GM21576 (cell line): ENCODE data around the gene GPC4.
"Not testable (repeated sequence)": the region's sequence is repeated elsewhere in the genome, so short reads cannot be mapped to it uniquely, and the experiment has no call there.

Experiments used
- ATAC-seq: cut with Tn5 transposase; IDR thresholded peaks from one replicate; pipeline ENCODE4 v1.9.1; 2021; ENCODE audit warnings: mild to moderate bottlenecking, moderate library complexity; ENCODE audit not compliant: unreplicated experiment

Gene GPC4

DNA sequence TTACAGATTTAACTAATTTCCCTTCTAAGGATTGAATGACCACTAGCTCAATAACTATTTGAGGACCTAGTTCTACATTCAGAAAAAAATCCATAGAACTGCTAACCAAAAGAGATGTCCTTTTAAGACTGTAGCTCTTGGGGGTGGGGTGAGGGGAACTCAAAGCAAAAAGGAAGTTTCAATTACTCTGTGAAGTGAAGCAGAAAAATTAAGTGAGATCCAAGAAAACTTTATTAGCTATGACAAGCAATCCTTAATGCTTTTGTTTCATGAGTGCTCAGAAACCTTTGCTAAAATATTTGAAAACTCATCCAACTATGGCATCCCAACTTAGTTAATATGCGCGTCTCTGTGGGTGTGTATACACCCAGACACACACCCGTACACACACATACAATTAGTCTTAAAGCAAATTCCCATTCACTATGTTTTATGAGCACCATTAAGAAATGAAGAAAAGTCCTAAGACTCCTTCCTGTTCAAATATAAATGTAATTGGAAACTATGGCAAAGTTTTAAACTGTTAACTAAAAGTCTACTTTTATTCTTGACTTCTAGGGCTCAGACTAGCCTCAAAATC is 44.5 kb downstream of the GPC4 start:
- no peak for ATAC-seq

DNA sequence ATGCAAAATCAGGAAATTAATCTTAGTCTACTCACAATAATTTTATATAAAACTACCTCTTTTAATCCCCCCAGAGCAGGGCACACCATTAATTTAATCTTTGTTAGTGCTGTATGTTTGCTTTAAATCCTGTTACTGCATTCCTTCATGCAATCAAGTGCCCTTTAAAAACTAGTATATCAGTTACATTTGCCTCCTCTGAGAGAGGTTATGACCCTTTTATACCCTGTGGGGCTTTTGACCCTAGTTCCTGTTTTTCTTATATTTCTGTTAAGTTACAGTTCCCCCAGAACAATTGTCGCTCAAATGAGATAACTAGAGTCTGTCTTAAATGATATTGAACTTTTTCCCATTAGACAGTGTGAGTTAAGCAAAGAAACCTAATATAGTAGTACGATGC is 46.2 kb downstream of the GPC4 start:
- no peak for ATAC-seq

DNA sequence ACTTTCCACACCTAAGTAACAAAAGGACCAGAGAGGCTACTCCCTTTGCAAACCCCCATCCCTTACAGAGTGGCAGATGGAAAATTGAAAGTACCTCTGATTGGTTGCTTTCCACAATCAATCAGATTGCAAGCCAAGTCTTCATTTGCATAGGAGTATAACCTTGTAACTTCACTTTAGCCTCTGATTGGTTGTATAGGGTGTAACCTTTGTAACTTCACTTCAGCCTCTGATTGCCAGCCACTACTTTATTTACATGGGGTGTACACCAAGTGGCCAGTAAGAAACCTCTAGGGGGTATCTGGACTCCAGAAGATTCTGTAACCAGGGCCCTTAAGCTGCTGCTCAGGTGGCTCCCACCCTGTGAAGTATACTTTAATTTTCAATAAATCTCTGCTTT is 48.6 kb downstream of the GPC4 start:
- ATAC-seq = no peak

DNA sequence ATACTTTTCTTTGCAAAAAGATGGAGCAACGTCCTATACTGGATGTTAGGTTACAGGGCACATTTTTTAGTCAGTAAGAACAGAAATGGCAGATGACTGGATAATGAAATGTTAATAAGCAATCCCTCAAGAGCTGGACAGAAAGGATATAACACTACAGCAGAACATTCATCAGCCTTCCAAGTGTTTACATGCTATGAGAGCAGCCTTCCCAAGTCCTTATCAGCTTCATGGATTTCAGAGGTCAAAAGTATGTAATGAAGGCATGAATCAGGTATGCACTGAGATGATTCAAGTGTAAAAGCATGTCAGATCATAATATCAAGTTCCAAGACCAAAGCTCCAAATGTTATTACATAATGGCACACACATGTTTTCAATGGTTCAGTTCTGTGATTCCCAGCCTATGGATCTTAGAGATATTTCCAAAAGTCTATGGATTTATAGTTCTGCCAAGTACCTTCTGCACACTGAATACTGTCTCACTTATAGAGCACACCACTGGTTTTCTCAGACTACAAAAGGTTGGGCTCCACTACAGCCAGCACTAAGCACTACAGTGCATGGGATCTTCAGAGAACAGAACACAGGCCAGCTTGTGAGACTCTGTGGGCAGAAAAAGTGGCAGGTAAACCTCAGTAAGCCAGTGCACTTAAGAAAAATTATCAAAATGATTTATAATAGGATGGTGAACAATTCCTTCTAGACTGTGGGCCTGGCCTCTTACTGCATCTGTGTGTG is 49.2 kb downstream of the GPC4 start:
- no peak for ATAC-seq

DNA sequence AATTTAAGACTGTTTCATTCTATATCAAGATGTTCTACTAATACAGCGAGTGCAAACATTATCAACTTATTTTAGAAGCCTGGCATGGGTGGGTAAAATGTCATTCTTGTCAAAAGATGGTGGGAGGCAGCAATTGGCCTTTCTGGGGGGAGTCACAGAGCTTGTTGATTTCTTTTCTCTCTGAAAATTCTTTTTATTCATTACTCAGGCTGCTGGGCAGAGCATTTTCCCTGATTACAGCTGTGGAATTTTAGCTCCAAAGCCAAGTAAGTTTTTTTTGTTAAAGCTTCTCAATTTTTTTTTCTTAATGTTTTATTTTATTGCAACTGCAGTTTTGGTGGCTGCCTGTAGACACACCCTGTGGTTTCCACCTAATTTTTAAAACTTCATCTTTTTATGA is 50.4 kb downstream of the GPC4 start:
- no peak for ATAC-seq

DNA sequence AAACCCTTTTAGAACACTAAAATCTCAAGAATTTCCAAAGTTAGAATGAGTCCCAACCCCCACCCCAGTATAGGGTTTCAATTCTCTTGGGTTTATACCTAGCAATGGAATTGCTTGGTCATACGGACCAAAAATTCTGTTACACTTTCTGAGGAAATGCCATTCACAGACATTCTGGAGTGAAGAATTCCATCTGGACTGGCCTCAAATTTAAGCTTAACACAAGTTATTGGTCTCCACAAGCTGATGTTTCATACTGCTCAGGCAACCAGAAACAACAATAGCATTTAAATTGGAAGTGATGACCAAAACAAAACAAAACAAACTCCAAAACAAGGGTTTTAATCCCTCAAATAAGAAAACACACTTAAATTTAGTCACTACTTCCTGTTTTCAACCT is 51.1 kb downstream of the GPC4 start:
- ATAC-seq = no peak

DNA sequence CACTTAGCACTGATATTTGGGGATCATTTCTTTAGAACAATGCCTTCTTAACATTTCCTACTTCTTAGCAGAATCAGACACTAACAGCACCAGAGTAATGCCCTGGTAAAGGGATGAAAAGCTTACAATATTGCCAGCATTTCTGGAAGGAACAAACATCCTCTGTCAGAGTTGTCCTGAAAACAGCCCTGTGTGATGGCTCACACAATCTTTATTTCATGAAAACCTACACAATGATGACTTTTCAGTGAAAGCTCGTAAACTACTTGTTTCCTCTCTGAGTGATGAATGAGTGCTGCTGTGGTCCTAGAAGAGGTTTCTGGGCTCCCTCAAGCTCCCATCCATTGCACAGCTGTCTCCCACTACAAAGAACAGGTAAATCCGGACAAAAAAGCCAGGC is 52.8 kb downstream of the GPC4 start:
- ATAC-seq = no peak

DNA sequence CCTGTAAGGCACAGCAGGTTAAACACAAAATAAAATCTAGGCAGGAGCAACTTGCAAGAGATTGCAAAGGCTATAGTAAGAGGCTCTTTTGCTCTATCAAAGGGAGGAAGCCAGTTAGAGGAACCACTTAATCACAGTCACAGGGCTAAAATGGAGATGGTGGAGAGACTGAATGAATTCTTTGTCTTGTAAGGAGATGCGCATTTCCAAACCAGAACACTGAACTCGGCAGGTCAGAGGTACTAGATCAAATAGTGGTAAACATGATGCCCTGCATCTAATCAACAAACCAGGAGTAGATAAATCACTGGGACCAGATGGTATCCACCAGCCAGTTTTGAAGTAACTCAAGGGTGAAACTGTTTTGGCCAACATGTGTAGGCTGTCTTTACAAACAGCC is 55.8 kb downstream of the GPC4 start:
- ATAC-seq = no peak

DNA sequence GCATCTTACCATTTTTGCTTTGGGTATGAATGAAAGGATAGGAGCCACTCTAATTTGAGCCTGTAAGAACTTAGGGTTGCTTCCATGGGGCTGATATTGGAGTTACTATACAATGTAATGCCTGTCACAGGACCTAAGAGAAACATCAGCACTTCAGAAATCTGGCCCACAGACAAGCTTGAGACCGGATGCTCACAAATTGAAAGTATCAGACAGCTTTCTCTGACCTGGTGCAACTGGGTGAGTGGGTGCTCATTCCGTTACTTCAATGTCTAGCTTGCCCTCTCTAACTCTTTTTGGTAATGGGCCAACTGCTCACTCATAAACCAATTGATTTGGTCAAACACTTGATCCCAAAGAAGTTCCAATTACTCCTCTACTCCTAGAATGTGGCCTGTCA is 62.1 kb downstream of the GPC4 start:
- no peak for ATAC-seq

DNA sequence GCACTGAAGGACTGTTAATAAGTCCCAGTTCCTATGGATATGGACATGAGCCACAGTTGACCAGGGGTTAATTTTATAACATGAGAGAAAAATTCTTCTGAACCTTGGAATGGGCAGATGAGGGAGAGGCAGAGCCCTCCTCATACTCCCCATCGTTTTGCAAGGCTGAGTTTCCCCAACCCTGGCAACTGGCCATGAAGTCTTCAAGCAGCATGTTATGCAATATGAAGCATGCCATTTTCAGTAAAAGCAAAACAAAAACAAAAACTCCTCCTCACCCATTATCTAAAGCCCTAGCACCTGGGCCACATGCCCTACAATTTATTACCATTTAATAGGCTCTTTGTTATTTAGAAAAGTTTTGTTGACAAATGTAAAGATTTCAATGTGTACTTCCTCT is 64.5 kb downstream of the GPC4 start:
- no peak for ATAC-seq

DNA sequence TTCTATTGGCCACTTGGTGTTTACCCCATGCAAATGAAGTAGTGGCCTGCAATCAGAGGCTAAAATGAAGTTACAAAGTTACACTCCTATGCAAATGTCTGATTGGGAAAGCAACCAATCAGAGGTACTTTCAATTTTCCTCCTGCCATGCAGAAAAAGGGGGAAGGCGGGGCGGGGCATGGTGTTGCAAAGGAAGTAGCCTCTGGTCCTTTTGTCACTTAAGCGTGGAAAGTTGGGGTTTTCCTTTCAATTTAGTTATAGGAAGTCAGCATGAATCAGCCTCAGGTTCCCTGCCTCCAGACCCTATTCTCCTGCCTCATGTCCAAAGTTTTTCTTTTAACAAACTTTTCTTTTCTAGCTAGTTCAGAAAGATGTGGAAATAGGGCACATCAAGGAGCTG is 69.3 kb downstream of the GPC4 start:
- ATAC-seq = no peak

DNA sequence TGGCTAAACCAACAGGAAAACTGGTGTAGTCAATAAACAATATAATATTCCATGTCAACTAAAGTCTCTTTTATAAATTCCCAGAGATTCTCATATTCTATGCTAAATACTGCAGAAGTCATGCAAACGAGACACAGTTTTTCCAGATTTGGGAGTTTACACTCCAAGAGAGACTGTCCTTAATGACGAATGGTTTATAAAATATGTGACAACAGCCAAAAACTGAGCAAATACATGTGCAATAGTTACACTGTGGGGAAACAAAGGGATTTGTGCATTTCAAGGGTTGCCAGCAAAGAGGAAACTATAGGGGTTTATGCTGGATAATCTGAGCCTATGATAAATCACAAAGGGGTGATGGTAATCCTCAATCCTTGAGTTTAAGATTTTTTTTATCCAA is 75.7 kb downstream of the GPC4 start:
- ATAC-seq = no peak

DNA sequence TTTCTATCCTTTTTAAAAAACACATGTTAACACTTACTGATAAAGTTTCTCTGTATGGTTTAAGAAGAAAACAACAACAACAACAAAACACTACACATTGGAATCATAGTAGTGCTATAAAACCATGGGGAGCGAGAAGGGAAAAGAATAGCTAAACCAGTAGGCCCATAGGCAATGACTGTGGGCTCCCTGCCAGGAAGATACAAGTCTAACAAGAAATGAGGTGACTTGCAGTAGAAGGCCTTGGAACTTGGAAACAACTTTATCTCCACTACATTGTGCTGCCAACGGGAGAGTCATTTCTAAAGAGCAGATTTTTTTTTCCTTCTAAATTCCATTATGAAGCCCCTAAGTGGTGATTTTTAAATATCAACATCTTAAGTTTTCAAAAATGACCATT is 78.0 kb downstream of the GPC4 start:
- no peak for ATAC-seq

DNA sequence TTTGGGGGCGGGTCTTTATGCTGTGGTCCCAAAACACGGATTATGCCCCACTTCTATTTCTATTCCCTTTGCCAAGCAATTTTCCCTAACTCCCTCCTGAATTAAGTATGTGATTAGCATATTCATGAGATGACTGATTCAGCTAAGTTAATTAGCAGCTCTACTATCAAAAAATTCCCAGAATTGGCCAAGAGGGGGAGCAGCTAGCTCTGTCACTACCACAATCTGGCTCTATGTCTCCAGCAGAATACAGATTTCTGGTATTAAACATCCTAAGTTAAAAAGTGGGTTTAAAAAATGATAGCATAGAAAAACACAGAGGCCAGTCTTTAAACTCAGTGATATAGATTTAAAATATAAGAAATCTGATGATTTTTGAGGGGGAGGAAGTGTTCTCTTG is 80.3 kb downstream of the GPC4 start:
- ATAC-seq = no peak

DNA sequence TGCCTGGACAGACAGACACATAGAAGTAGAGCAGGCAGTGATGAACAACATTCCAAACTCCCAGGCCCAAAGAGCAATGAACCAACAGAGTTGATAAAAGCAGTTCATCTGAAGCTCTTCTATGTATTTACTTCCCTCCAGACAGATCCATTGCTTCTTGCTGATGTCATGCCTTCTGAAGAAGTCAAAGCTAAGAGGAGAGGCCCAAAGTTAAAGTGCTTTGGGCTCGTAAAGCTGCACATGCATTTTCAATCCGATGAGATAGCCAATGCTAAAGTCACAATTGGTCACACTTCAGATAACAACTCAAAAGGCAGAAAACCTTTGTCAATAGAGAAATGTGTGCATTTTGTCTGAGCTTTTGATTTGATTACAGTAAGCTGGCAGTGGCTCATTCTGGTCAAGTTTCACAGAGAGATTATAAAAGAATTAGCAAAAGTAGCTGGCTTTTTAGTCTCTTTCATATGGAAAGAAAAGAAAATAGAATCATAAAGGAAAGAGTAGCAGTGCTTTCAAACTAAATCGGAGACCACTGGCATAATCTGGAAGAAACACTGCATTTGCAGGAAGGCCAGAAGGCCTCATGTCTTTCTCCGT is 82.0 kb downstream of the GPC4 start:
- ATAC-seq = no peak

DNA sequence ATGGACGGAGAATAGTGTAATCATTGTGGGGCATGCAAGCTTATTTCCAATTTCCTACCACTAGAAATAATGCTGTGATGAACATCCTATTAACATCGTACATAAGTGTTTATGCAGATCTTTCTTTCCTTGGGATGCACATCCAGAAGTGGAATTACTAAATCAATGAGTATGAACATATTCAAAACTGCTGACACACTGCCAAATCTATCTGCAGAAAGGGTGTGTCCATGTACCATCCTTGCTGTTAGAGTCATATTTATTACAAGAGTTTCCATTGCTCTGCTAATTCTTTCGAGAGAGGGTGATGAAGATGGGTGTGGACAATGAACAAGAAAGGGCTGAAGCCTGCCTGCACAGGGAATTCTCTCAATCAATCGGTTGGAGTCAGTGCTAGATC is 82.6 kb downstream of the GPC4 start:
- ATAC-seq = no peak

DNA sequence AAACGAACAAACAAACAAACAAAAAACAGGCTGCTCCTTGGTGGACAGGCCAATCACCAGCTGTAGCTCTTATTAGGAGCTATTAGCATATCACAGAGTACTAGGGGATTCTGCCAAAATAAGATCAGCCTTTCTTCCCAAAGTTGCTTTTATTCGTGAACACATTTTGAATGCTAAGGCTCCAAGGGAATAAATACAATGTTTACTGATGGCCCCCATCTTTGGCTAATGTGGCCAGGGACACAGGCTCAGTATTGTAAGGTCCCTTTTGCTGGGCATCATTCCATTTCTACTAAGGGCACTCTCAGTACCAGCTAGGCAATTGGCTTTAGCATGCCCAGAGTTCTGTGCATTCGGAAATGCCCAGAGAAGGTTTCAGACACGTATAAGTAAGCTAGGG is 84.3 kb downstream of the GPC4 start:
- no peak for ATAC-seq

DNA sequence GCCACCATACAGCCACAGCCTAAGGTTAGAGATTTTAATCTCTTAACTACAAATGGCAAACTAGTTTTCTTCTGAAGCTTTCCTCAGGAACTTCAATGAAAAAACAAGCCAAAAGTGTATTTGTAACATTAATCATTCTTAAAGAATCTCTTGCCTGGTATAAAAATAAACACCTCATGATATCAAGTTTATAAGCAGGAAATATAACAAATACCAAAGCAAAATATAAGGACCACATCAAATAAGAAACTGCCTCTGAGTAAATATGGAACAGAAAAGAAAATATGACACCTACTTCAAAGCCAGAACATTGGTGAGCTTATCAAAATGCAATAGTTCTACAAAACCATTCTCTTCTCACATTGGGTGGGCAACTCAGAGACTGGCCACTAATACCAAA is 89.9 kb downstream of the GPC4 start:
- ATAC-seq = no peak

DNA sequence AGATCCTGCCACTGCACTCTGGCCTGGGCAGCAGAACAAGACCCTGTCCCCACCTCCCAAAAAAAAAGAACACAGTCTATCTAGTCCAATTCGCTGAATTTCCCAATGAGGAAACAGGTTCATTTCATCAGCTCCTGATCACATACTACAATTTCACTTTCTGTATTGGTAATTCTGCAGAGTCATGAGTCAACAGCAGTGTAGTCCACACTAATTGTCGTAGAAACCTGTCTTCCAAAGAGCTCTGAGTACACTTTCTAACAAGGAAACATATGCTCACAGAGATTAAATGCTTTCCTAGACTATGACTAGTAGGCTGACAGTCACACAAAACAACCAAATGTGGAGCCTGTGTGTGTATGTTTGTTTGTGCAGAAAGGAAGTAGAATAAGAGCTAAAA is 91.9 kb downstream of the GPC4 start:
- no peak for ATAC-seq

DNA sequence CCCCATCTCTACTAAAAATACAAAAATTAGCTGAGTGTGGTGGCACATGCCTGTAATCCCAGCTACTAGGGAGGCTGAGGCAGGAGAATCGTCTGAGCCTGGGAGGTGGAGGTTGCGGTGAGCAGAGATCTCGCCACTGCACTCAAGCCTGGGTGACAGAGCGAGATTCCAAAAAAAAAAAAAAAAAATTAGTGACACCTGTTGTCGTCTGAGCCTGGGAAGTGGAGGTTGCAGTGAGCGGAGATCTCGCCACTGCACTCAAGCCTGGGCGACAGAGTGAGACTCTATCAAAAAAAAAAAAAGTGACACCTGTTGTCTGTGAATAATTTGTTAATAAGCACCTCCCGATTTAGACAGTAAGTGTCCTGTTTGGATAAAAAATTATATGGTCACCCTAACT is 93.0 kb downstream of the GPC4 start:
- not testable (repeated sequence) for ATAC-seq

DNA sequence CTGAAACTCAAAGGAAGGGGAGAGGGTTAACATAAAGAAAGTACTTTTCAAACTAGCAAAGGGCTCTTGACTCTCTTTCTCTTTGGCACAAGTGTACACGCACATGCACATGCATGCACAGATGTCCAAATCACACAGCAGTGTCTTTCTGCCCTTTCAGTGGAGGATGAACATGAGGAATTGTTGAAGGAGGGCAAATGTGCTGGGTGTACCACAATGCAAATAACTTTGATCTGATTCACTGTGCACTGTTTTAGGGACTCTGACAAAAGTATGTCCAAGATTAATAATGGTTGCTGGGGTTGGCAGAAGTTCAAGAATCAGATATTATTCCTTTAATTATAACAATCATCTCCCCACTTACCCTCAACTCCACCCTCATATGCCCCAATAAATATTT is 93.8 kb downstream of the GPC4 start:
- no peak for ATAC-seq

DNA sequence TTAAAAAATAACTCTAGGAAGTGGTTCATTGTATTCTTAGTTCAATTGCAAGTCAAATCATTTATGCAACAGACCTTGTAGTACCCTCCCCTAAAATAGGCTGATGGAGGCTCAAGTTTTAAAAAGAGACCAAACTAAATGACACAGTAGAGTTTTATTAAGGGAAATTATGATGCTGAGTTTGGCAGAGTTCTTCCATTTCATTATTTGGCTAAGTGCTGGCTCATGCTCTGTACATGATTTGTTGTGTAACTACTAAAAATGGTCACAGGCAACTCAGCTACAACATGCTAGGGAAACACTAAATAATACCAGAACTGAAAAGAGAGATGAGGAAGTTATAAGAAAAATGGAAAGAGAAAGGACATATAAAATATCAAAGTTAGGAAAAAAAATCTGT is 101.0 kb downstream of the GPC4 start:
- no peak for ATAC-seq

DNA sequence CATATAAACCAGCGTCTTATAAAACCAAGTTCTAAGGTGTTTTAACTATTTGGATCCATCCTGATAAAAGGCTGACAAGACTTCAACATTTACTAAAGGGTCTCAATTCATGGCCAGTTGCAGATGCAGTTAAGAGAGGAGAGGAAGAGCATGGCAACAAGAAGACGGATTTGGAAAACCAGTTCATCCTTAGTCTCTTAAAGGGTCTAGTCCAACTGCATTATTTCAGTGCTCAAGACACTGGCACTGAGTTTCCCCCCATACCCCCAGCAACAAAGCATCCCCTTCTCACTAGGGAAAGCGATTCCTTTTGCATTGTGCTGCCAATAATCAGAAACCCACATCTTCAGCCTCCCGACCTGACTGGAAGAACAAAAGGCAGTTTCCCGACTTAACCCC is 106.8 kb downstream of the GPC4 start:
- ATAC-seq = no peak
